Measurements from ENCODE around the gene DNMBP. TPM values are rescaled to one million over a fixed set of nuclear protein-coding genes. Genes with fewer than 3 reads are reported as not detected.

DNMBP gene
- total and polyA plus RNA-seq, 2 of the 8 experiments (the other 6 are each of a cell fraction or from before 2014, with no cell fraction given) = 19.1 to 26.4 TPM

GRCh38 chr10:99853655-99854054 is 156.1 kb downstream of the DNMBP start (continued):
- no peak for TF ChIP-seq SUZ12 (IDR thresholded peaks at IDR 0.05; ENCODE audit: low read length)
- no peak for TF ChIP-seq RNF2 (IDR thresholded peaks at IDR 0.05; ENCODE audit: borderline replicate concordance, low read depth, low read length, missing control alignments, poor library complexity, severe bottlenecking)
- TF ChIP-seq TCF12 (IDR thresholded peaks at IDR 0.05; ENCODE audit: low read depth, low read length) = no peak

Data from H1 (cell line).